ENCODE measurements around the gene SORL1-AS1.
"Not testable (repeated sequence)": the region's sequence is repeated elsewhere in the genome, so short reads cannot be mapped to it uniquely, and the experiment has no call there.

Gene SORL1-AS1

GRCh38 chr11:121452609-121453150, at the start of gene SORL1-AS1:
Gene SORL1-AS1 (minus strand): TSS chr11:121452967.
- DNase-seq, result no peak

GRCh38 chr11:121500717-121501116, 48.0 kb upstream of the SORL1-AS1 start:
- DNase-seq, result no peak

- no peak for DNase-seq
Observed at GRCh38 chr11:121500275-121500674, 47.5 kb upstream of the SORL1-AS1 start.

GRCh38 chr11:121499405-121499804, 46.6 kb upstream of the SORL1-AS1 start:
- DNase-seq, result no peak

GRCh38 chr11:121497176-121497998, 44.6 kb upstream of the SORL1-AS1 start:
- no peak for DNase-seq

GRCh38 chr11:121494355-121495099, 41.8 kb upstream of the SORL1-AS1 start:
- DNase-seq, result peak; percentile 38

GRCh38 chr11:121489823-121490222, 37.1 kb upstream of the SORL1-AS1 start:
- DNase-seq, result no peak

- DNase-seq, result no peak
Observed at GRCh38 chr11:121488641-121489040, 35.9 kb upstream of the SORL1-AS1 start.

- no peak for DNase-seq
Observed at GRCh38 chr11:121488170-121488569, 35.4 kb upstream of the SORL1-AS1 start.

GRCh38 chr11:121487191-121487590, 34.4 kb upstream of the SORL1-AS1 start:
- no peak for DNase-seq

- no peak for DNase-seq
Observed at GRCh38 chr11:121486054-121486453, 33.3 kb upstream of the SORL1-AS1 start.

GRCh38 chr11:121485216-121485615, 32.4 kb upstream of the SORL1-AS1 start:
- no peak for DNase-seq

GRCh38 chr11:121483805-121484480, 31.2 kb upstream of the SORL1-AS1 start:
- no peak for DNase-seq

- no peak for DNase-seq
Observed at GRCh38 chr11:121482231-121483129, 29.7 kb upstream of the SORL1-AS1 start.

- not testable (repeated sequence) for DNase-seq
Observed at GRCh38 chr11:121481484-121482230, 28.9 kb upstream of the SORL1-AS1 start.

- no peak for DNase-seq
Observed at GRCh38 chr11:121479698-121480238, 27.0 kb upstream of the SORL1-AS1 start.

- no peak for DNase-seq
Observed at GRCh38 chr11:121478895-121479697, 26.3 kb upstream of the SORL1-AS1 start.

GRCh38 chr11:121478226-121478894, 25.6 kb upstream of the SORL1-AS1 start:
- DNase-seq, result no peak

GRCh38 chr11:121476379-121477032, 23.7 kb upstream of the SORL1-AS1 start:
- DNase-seq, result no peak
